ENCODE measurements around the gene THAP10.

- TF ChIP-seq CTCF (tag by site-specific recombination; IDR thresholded peaks at IDR 0.05) (no peak), ZNF837 (tag by site-specific recombination; IDR thresholded peaks at IDR 0.05) (no peak), PRDM2 (tag by site-specific recombination; IDR thresholded peaks at IDR 0.05; ENCODE audit: borderline replicate concordance) (no peak), REPIN1 (tag by site-specific recombination; IDR thresholded peaks at IDR 0.05; ENCODE audit: low read depth) (no peak), ZNF677 (tag by site-specific recombination; IDR thresholded peaks at IDR 0.05) (no peak), ZNF529 (tag by site-specific recombination; IDR thresholded peaks at IDR 0.05; ENCODE audit: insufficient replicate concordance) (no peak), MEIS1 (CRISPR knock-in tag; IDR thresholded peaks at IDR 0.05; ENCODE audit: borderline replicate concordance) (no peak), ZNF555 (tag by site-specific recombination; conservative IDR thresholded peaks at IDR 0.05) (no peak), ZNF10 (tag by site-specific recombination; IDR thresholded peaks at IDR 0.05) (no peak), ZNF785 (tag by site-specific recombination; IDR thresholded peaks at IDR 0.05) (no peak), KLF8 (tag by site-specific recombination; IDR thresholded peaks at IDR 0.05) (no peak), ZNF133 (tag by site-specific recombination; IDR thresholded peaks at IDR 0.05) (no peak)
- TF ChIP-seq, protein P1, sequence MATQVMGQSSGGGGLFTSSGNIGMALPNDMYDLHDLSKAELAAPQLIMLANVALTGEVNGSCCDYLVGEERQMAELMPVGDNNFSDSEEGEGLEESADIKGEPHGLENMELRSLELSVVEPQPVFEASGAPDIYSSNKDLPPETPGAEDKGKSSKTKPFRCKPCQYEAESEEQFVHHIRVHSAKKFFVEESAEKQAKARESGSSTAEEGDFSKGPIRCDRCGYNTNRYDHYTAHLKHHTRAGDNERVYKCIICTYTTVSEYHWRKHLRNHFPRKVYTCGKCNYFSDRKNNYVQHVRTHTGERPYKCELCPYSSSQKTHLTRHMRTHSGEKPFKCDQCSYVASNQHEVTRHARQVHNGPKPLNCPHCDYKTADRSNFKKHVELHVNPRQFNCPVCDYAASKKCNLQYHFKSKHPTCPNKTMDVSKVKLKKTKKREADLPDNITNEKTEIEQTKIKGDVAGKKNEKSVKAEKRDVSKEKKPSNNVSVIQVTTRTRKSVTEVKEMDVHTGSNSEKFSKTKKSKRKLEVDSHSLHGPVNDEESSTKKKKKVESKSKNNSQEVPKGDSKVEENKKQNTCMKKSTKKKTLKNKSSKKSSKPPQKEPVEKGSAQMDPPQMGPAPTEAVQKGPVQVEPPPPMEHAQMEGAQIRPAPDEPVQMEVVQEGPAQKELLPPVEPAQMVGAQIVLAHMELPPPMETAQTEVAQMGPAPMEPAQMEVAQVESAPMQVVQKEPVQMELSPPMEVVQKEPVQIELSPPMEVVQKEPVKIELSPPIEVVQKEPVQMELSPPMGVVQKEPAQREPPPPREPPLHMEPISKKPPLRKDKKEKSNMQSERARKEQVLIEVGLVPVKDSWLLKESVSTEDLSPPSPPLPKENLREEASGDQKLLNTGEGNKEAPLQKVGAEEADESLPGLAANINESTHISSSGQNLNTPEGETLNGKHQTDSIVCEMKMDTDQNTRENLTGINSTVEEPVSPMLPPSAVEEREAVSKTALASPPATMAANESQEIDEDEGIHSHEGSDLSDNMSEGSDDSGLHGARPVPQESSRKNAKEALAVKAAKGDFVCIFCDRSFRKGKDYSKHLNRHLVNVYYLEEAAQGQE (tag by site-specific recombination; IDR thresholded peaks at IDR 0.05), result no peak
- TF ChIP-seq, protein P2, sequence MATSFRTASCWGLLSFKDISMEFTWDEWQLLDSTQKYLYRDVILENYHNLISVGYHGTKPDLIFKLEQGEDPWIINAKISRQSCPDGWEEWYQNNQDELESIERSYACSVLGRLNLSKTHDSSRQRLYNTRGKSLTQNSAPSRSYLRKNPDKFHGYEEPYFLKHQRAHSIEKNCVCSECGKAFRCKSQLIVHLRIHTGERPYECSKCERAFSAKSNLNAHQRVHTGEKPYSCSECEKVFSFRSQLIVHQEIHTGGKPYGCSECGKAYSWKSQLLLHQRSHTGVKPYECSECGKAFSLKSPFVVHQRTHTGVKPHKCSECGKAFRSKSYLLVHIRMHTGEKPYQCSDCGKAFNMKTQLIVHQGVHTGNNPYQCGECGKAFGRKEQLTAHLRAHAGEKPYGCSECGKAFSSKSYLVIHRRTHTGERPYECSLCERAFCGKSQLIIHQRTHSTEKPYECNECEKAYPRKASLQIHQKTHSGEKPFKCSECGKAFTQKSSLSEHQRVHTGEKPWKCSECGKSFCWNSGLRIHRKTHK (tag by site-specific recombination; IDR thresholded peaks at IDR 0.05), result no peak
Observed at GRCh38 chr15:70922119-70922518, 29.9 kb upstream of the THAP10 start.
